Measurements from ENCODE around the gene RALB. TPM values are rescaled to one million over a fixed set of nuclear protein-coding genes. Genes with fewer than 3 reads are reported as not detected.
"Not testable (repeated sequence)": the region's sequence is repeated elsewhere in the genome, so short reads cannot be mapped to it uniquely, and the experiment has no call there.

Gene RALB
- total RNA-seq, 1 experiment from 2014 or later = 40.2 TPM

DNA sequence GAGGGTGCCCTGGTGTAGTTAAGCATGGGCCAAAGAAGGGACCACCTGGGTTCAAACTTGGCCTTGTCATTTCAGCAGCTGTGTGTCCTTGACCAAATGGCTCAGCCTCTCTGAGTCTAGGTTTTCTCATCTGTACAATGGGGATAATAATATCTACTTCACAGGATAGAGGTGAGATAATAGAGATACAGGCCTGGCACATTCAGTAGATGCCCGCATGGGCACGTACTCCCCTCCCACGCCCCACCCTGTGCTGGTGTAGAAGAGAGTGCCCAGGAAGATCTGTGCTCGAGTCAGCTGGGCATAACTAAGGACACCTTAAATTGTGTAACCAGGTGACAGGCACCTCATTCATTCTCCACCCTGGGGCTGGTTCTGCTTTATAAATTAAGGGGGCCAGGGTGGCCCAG, 21.1 kb upstream of the RALB start:
- no TSS peak for BruUV-seq (replicated peaks)
- Mint-ChIP-seq H3K4me3 (ENCODE audit: low read depth, unreplicated experiment) (no peak overlapping the region), H3K27me3 (ENCODE audit: unreplicated experiment) (no peaks in the 10 kb centered on the region), H3K36me3 (ENCODE audit: insufficient read depth, unreplicated experiment) (no peaks in the 10 kb centered on the region), H3K4me1 (ENCODE audit: low read depth, unreplicated experiment) (peaks cover 8% of the 10 kb centered on the region), H3K27ac (ENCODE audit: unreplicated experiment) (no peak overlapping the region), H3K9me3 (ENCODE audit: low read depth, unreplicated experiment) (no peaks in the 10 kb centered on the region)
- TF ChIP-seq, protein P1, sequence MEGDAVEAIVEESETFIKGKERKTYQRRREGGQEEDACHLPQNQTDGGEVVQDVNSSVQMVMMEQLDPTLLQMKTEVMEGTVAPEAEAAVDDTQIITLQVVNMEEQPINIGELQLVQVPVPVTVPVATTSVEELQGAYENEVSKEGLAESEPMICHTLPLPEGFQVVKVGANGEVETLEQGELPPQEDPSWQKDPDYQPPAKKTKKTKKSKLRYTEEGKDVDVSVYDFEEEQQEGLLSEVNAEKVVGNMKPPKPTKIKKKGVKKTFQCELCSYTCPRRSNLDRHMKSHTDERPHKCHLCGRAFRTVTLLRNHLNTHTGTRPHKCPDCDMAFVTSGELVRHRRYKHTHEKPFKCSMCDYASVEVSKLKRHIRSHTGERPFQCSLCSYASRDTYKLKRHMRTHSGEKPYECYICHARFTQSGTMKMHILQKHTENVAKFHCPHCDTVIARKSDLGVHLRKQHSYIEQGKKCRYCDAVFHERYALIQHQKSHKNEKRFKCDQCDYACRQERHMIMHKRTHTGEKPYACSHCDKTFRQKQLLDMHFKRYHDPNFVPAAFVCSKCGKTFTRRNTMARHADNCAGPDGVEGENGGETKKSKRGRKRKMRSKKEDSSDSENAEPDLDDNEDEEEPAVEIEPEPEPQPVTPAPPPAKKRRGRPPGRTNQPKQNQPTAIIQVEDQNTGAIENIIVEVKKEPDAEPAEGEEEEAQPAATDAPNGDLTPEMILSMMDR (IDR thresholded peaks at IDR 0.05; ENCODE audit: unreplicated experiment) = no peak
- intact Hi-C loops (cut with micrococcal nuclease; ENCODE audit: unreplicated experiment) = no loop called here
- CTCF ChIA-PET = interaction anchor here (1.2 to 1.3 kb wide), 2 partner anchors 9 to 14 kb away, joined by 3 to 4 read pairs; partner anchors contain the start of gene TMEM185B
- no peak for DNase-seq

DNA sequence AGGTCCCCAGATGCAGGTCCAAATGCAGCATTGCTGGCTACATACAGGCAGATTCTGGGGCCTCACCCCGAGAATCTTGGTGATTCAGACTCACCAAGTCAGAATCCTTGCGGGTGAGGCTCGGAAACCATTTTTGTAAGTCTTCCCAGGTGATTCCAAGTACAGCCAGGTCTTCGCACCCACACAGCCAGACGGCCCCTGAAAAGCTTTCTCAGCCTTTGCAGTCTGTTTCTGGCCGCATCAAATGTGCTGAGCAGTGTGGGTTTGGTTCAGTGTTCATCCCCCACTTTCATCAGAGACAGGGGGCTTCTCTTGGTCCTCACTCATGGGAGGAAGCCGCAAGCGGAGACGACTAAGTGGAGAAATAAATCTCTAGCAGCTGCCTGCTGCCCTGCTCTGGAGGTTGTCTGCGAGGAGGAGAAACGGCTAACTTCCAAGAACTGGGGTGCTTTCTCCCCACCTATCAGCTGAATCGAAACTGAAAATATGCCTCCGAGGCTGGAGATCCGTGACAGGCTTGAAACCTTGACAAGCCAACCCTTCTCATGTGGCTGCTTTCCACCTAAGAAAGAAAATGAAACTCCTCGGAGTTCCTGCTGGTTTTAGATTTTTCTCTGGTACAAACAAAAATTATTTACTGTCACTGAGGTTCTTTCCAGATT, 20.5 kb upstream of the RALB start:
- intact Hi-C loops (cut with micrococcal nuclease; ENCODE audit: unreplicated experiment) = no loop called here
- no peak for DNase-seq
- CTCF ChIA-PET = interaction anchor here (1.2 to 1.3 kb wide), 2 partner anchors 9 to 15 kb away, joined by 3 to 4 read pairs; partner anchors contain the start of gene TMEM185B
- TF ChIP-seq, protein P1 (IDR thresholded peaks at IDR 0.05; ENCODE audit: unreplicated experiment) = no peak
- Mint-ChIP-seq H3K36me3 (ENCODE audit: insufficient read depth, unreplicated experiment) (no peaks in the 10 kb centered on the region), H3K9me3 (ENCODE audit: low read depth, unreplicated experiment) (no peaks in the 10 kb centered on the region), H3K27ac (ENCODE audit: unreplicated experiment) (no peak overlapping the region), H3K27me3 (ENCODE audit: unreplicated experiment) (no peaks in the 10 kb centered on the region), H3K4me1 (ENCODE audit: low read depth, unreplicated experiment) (peaks cover 11% of the 10 kb centered on the region), H3K4me3 (ENCODE audit: low read depth, unreplicated experiment) (peak overlapping the region; percentile 46)
- BruUV-seq (replicated peaks) = TSS peak; percentile 44

DNA sequence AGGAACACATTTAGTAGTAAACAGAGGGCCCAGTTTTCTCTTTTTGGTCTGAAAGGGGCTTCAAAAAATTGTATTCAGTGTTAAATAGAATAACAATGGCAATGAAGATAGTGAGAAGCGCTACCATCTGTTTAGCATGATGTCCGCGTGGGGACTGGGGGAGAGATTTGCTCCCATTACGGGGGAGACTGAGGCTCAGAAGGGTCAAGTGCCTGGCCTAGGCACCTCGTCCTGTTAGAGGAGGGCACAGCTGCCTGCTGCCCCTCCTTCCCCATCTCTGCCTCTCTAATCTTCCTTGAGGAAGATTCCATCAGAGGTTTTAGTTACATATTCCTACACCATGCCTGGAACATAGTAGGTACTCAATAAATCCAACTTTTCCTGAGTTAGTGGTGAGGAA, 19.4 kb upstream of the RALB start:
- no peaks in the 10 kb centered on the region for H3K36me3 Mint-ChIP-seq (ENCODE audit: insufficient read depth, unreplicated experiment)
- H3K9me3 Mint-ChIP-seq (ENCODE audit: low read depth, unreplicated experiment) = no peaks in the 10 kb centered on the region
- H3K27me3 Mint-ChIP-seq (ENCODE audit: unreplicated experiment) = no peaks in the 10 kb centered on the region
- CTCF ChIA-PET = no interaction called here
- TF ChIP-seq, protein P1 (IDR thresholded peaks at IDR 0.05; ENCODE audit: unreplicated experiment) = no peak
- no peak overlapping the region for H3K27ac Mint-ChIP-seq (ENCODE audit: unreplicated experiment)
- BruUV-seq (replicated peaks) = no TSS peak
- no peak for DNase-seq
- intact Hi-C loops (cut with micrococcal nuclease; ENCODE audit: unreplicated experiment) = no loop called here
- peaks cover 23% of the 10 kb centered on the region for H3K4me1 Mint-ChIP-seq (ENCODE audit: low read depth, unreplicated experiment)
- H3K4me3 Mint-ChIP-seq (ENCODE audit: low read depth, unreplicated experiment) = no peak overlapping the region

DNA sequence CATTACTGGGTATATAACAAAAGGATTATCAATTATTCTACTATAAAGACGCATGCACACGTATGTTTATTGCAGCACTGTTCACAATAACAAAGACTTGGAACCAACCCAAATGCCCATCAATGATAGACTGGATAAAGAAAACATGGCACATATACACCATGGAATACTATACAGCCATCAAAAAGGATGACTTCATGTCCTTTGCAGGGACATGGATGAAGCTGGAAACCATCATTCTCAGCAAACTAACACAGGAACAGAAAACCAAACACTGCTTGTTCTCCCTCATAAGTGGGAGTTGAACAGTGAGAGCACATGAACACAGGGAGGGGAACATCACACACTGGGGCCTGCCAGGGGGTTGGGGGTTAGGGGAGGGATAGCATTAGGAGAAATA, 17.5 kb upstream of the RALB start:
- H3K9me3 Mint-ChIP-seq (ENCODE audit: low read depth, unreplicated experiment); H3K4me3 Mint-ChIP-seq (ENCODE audit: low read depth, unreplicated experiment); H3K27ac Mint-ChIP-seq (ENCODE audit: unreplicated experiment); H3K36me3 Mint-ChIP-seq (ENCODE audit: insufficient read depth, unreplicated experiment); BruUV-seq (replicated peaks); H3K27me3 Mint-ChIP-seq (ENCODE audit: unreplicated experiment); DNase-seq; CTCF ChIA-PET: not testable (repeated sequence)
- peaks cover 38% of the 10 kb centered on the region for H3K4me1 Mint-ChIP-seq (ENCODE audit: low read depth, unreplicated experiment)
- intact Hi-C loops (cut with micrococcal nuclease; ENCODE audit: unreplicated experiment) = loop anchor here (5.0 kb wide), 1 partner anchor 52 kb away; no protein-coding TSS in a partner anchor

DNA sequence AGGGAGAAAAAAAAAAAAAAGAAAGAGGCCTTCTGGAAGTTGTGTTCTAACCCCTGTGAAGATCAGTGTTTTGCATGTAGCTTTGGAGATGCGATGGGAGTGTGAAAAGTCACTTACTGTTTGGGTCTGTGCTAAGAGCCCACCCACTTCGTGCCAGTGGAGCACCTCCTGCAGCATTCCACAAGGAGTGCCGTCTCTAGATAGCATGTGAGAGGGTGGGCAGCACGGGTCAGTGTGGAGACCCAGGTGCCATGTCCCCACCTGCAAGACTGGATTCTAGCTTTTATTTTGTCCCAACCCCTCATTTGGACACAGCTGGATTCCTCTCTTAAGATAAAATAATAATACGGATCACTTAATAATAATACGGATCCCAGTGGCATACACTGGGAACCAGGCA, 17.0 kb upstream of the RALB start:
- Mint-ChIP-seq H3K9me3 (ENCODE audit: low read depth, unreplicated experiment) (no peaks in the 10 kb centered on the region), H3K4me3 (ENCODE audit: low read depth, unreplicated experiment) (no peak overlapping the region), H3K27ac (ENCODE audit: unreplicated experiment) (no peak overlapping the region), H3K36me3 (ENCODE audit: insufficient read depth, unreplicated experiment) (peaks cover 8% of the 10 kb centered on the region), H3K27me3 (ENCODE audit: unreplicated experiment) (no peaks in the 10 kb centered on the region), H3K4me1 (ENCODE audit: low read depth, unreplicated experiment) (peaks cover 37% of the 10 kb centered on the region)
- intact Hi-C loops (cut with micrococcal nuclease; ENCODE audit: unreplicated experiment) = loop anchor here (5.0 kb wide), 1 partner anchor 52 kb away; no protein-coding TSS in a partner anchor
- DNase-seq = no peak
- no TSS peak for BruUV-seq (replicated peaks)
- CTCF ChIA-PET = no interaction called here
- TF ChIP-seq, protein P1 (IDR thresholded peaks at IDR 0.05; ENCODE audit: unreplicated experiment) = no peak
